PC-3 (cell line): ENCODE measurements around the gene ETDA. TPM values are rescaled to one million over a fixed set of nuclear protein-coding genes. Genes with fewer than 3 reads are reported as not detected.

ENCODE experiments used
- ATAC-seq: fragments of 200-7000 bp; cut with Tn5 transposase; 2 replicates; pipeline ENCODE4 v1.9.1; 2020; ENCODE audit warnings: mild to moderate bottlenecking, moderate library complexity
- BruUV-seq: library from RNA; stranded (reverse); fragments of 400-500 nt; replicated peaks from 2 replicates; lab custom pipeline; 2021; lab: Mats Ljungman, UMichigan
- CTCF ChIA-PET: fragments of 300-600 bp; sonication (Branson Sonifier 250); formaldehyde crosslinking; loops from one replicate; lab custom pipeline; 2022; ENCODE audit warnings: antibody characterized with exemption; lab: Charles Lee
- POLR2A ChIA-PET: fragments of 300-600 bp; sonication (Branson Sonifier 250); formaldehyde crosslinking; loops from one replicate; lab custom pipeline; 2022; ENCODE audit warnings: antibody characterized with exemption; ENCODE audit not compliant: unreplicated experiment; lab: Charles Lee
- DNase-seq: peaks from one replicate; pipeline ENCODE4 v3.0.0-alpha.2; 2015
- H2AFZ ChIP-seq: fragments of 300-600 bp; sonication (generic); 2 replicates; pipeline ENCODE4 v1.6.0; 2016; ENCODE audit warnings: antibody characterized with exemption, low read length
- H3F3A ChIP-seq: fragments of 300-600 bp; sonication (generic); one replicate; pipeline ENCODE4 v1.6.0; 2017; ENCODE audit warnings: antibody characterized with exemption, low read length, control low read depth, mild to moderate bottlenecking; ENCODE audit not compliant: unreplicated experiment
- H3K27ac ChIP-seq: fragments of 300-600 bp; sonication (generic); 2 replicates; pipeline ENCODE4 v1.5.1; 2016; ENCODE audit warnings: mild to moderate bottlenecking, low read length
- H3K27me3 ChIP-seq: fragments of 300-600 bp; sonication (generic); 2 replicates; pipeline ENCODE4 v1.6.1; 2016; ENCODE audit warnings: low read length, mixed read lengths
- H3K36me3 ChIP-seq: fragments of 300-600 bp; sonication (generic); 2 replicates; pipeline ENCODE4 v1.6.1; 2016; ENCODE audit warnings: low read depth, mixed run types, low read length, mixed read lengths
- H3K4me1 ChIP-seq: fragments of 300-600 bp; sonication (generic); 2 replicates; pipeline ENCODE4 v1.5.1; 2016; ENCODE audit warnings: low read length; ENCODE audit not compliant: insufficient read depth
- H3K4me2 ChIP-seq: fragments of 300-600 bp; sonication (generic); 2 replicates; pipeline ENCODE4 v1.6.0; 2016; ENCODE audit warnings: low read length
- H3K4me3 ChIP-seq: fragments of 300-600 bp; sonication (generic); 2 replicates; pipeline ENCODE4 v1.5.1; 2016; ENCODE audit warnings: mild to moderate bottlenecking, low read length, mixed read lengths
- H3K79me2 ChIP-seq: fragments of 300-600 bp; sonication (generic); 2 replicates; pipeline ENCODE4 v1.6.1; 2017; ENCODE audit warnings: low read length, mixed read lengths
- H3K9ac ChIP-seq: fragments of 300-600 bp; sonication (generic); 2 replicates; pipeline ENCODE4 v1.6.0; 2016; ENCODE audit warnings: mild to moderate bottlenecking, low read length
- H3K9me2 ChIP-seq: fragments of 300-600 bp; sonication (generic); replicated peaks from 2 replicates; pipeline ENCODE4 v1.6.1; 2016; ENCODE audit warnings: mixed run types, low read length, mixed read lengths
- H3K9me3 ChIP-seq: fragments of 300-600 bp; sonication (generic); 2 replicates; pipeline ENCODE4 v1.6.1; 2016; ENCODE audit warnings: low read length, mixed read lengths
- H4K20me1 ChIP-seq: fragments of 300-600 bp; sonication (generic); 2 replicates; pipeline ENCODE4 v1.6.1; 2016; ENCODE audit warnings: low read length, mixed read lengths
- EZH2 ChIP-seq: fragments of 300-600 bp; sonication (generic); IDR thresholded peaks from one replicate; pipeline ENCODE4 v1.6.1; 2017; ENCODE audit warnings: antibody characterized with exemption, mild to moderate bottlenecking, low read length; ENCODE audit not compliant: unreplicated experiment
- EZH2phosphoT487 ChIP-seq: fragments of 300-600 bp; sonication (generic); IDR thresholded peaks from 2 replicates; pipeline ENCODE4 v1.6.1; 2018; ENCODE audit warnings: mild to moderate bottlenecking, antibody characterized with exemption, low read length, borderline replicate concordance
- intact Hi-C: fragments of 100-400 bp; cut with micrococcal nuclease; formaldehyde crosslinking; loops from 2 replicates; pipeline ENCODE4 v1.9.0; 2023
- total RNA-seq: library from RNA; depleted of rRNA; stranded (reverse); fragments of >200 nt; gene quantifications from 2 replicates; pipeline ENCODE4 v1.2.3, GENCODE V29; 2014
- TF ChIP-seq, protein P1 (sequence below): fragments of 300-600 bp; sonication (generic); conservative IDR thresholded peaks from 2 replicates; pipeline ENCODE4 v1.5.1; 2017; ENCODE audit warnings: antibody characterized with exemption, low read depth, mild to moderate bottlenecking, low read length

ETDA gene
- total RNA-seq, 1 experiment from 2014 or later, result not detected

GRCh38 chrX:135264206-135264605 is 12.3 kb downstream of the ETDA start:
- Histone ChIP-seq H4K20me1 (no peaks in the 10 kb centered on the region), H3K9me2 (no peaks in the 10 kb centered on the region), H3F3A (no peaks in the 10 kb centered on the region), H3K4me2 (no peak overlapping the region), H3K79me2 (no peaks in the 10 kb centered on the region), H3K27ac (no peak overlapping the region), H3K36me3 (no peaks in the 10 kb centered on the region), H3K27me3 (no peaks in the 10 kb centered on the region), H3K4me3 (no peak overlapping the region), H2AFZ (no peak overlapping the region), H3K9me3 (no peaks in the 10 kb centered on the region), H3K4me1 (no peaks in the 10 kb centered on the region), H3K9ac (no peak overlapping the region)
- POLR2A ChIA-PET, result no interaction called here
- ATAC-seq (no peak), DNase-seq (no peak)
- no peak for TF ChIP-seq EZH2
- TF ChIP-seq EZH2phosphoT487, result no peak
- TF ChIP-seq, protein P1, sequence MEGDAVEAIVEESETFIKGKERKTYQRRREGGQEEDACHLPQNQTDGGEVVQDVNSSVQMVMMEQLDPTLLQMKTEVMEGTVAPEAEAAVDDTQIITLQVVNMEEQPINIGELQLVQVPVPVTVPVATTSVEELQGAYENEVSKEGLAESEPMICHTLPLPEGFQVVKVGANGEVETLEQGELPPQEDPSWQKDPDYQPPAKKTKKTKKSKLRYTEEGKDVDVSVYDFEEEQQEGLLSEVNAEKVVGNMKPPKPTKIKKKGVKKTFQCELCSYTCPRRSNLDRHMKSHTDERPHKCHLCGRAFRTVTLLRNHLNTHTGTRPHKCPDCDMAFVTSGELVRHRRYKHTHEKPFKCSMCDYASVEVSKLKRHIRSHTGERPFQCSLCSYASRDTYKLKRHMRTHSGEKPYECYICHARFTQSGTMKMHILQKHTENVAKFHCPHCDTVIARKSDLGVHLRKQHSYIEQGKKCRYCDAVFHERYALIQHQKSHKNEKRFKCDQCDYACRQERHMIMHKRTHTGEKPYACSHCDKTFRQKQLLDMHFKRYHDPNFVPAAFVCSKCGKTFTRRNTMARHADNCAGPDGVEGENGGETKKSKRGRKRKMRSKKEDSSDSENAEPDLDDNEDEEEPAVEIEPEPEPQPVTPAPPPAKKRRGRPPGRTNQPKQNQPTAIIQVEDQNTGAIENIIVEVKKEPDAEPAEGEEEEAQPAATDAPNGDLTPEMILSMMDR, result no peak
- BruUV-seq, result no TSS peak
- intact Hi-C loops, result no loop called here
- CTCF ChIA-PET, result no interaction called here

DNA sequence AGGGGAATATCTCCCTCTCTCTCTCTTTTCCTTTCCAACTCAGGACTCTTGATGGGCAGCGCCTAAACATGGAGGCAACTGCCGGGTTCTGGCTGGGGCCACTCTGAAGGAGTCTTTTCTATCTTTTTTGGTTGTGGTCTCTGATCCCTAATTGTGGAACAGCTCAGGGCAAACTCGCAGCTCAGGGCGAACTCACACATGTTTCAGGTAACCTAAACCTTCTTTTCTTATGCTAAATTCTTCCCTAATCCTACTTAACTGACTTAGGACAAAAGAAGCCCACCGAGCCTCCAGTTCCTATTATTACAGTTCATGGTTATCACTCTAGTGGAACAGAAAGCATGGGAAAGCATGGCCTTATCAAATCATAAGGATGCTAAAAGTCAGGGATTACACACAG is 21.3 kb downstream of the ETDA start:
- Histone ChIP-seq H3F3A (no peaks in the 10 kb centered on the region), H3K27ac (no peak overlapping the region), H3K9me2 (no peaks in the 10 kb centered on the region), H3K36me3 (no peaks in the 10 kb centered on the region), H3K4me2 (no peak overlapping the region), H2AFZ (no peak overlapping the region), H3K9me3 (no peaks in the 10 kb centered on the region), H3K4me1 (no peaks in the 10 kb centered on the region), H3K27me3 (no peaks in the 10 kb centered on the region), H3K79me2 (no peaks in the 10 kb centered on the region), H4K20me1 (no peaks in the 10 kb centered on the region), H3K9ac (no peak overlapping the region), H3K4me3 (no peak overlapping the region)
- POLR2A ChIA-PET, result no interaction called here
- no TSS peak for BruUV-seq
- ATAC-seq (no peak), DNase-seq (no peak)
- intact Hi-C loops, result no loop called here
- TF ChIP-seq EZH2phosphoT487 (no peak), EZH2 (no peak)
- TF ChIP-seq, protein P1, result no peak
- CTCF ChIA-PET, result no interaction called here

- no TSS peak for BruUV-seq
- no peak for ATAC-seq
- TF ChIP-seq EZH2 (no peak), EZH2phosphoT487 (no peak)
- TF ChIP-seq, protein P1, result no peak
These were observed 24.1 kb downstream of the ETDA start for GRCh38 chrX:135275973-135276372.

More at GRCh38 chrX:135275973-135276372, 24.1 kb downstream of the ETDA start:
- no peak overlapping the region for H2AFZ ChIP-seq
- H3K4me2 ChIP-seq, result no peak overlapping the region
- intact Hi-C loops, result no loop called here
- H3F3A ChIP-seq, result no peaks in the 10 kb centered on the region
- no peaks in the 10 kb centered on the region for H3K36me3 ChIP-seq
- no peaks in the 10 kb centered on the region for H4K20me1 ChIP-seq
- H3K9ac ChIP-seq, result no peak overlapping the region
- DNase-seq, result no peak
- no peaks in the 10 kb centered on the region for H3K9me3 ChIP-seq
- no peaks in the 10 kb centered on the region for H3K27me3 ChIP-seq
- no peak overlapping the region for H3K4me3 ChIP-seq
- ChIA-PET CTCF (no interaction called here), POLR2A (no interaction called here)
- no peaks in the 10 kb centered on the region for H3K79me2 ChIP-seq
- no peaks in the 10 kb centered on the region for H3K4me1 ChIP-seq
- H3K27ac ChIP-seq, result no peak overlapping the region
- H3K9me2 ChIP-seq, result no peaks in the 10 kb centered on the region
